ENCODE data around the gene LRRC45.

LRRC45 gene

GRCh38 chr17:82079001-82079677, 56.0 kb downstream of the LRRC45 start:
- no peak for DNase-seq
- TF ChIP-seq GATA1 (IDR thresholded peaks at IDR 0.05; ENCODE audit: low read depth, low read length) = no peak
- no peak for TF ChIP-seq POLR2A (IDR thresholded peaks at IDR 0.05; ENCODE audit: low read length)

GRCh38 chr17:82080048-82080788, 57.1 kb downstream of the LRRC45 start:
- no peak for TF ChIP-seq GATA1 (IDR thresholded peaks at IDR 0.05; ENCODE audit: low read depth, low read length)
- DNase-seq = no peak
